HG03521 (cell line): ENCODE measurements around the gene SLC35A4.
"Not testable (repeated sequence)": the region's sequence is repeated elsewhere in the genome, so short reads cannot be mapped to it uniquely, and the experiment has no call there.

Source experiments
- ATAC-seq: cut with Tn5 transposase; IDR thresholded peaks from one replicate; pipeline ENCODE4 v1.9.1; 2021; ENCODE audit warnings: mild to moderate bottlenecking, moderate library complexity; ENCODE audit not compliant: unreplicated experiment

The SLC35A4 gene

GRCh38 chr5:140557965-140558364 is 6.7 kb upstream of the SLC35A4 start:
- ATAC-seq = no peak

- ATAC-seq = no peak
These were observed 6.1 kb upstream of the SLC35A4 start for GRCh38 chr5:140558542-140558941.

- ATAC-seq = no peak
These were observed 4.4 kb upstream of the SLC35A4 start for GRCh38 chr5:140560227-140560626.

DNA sequence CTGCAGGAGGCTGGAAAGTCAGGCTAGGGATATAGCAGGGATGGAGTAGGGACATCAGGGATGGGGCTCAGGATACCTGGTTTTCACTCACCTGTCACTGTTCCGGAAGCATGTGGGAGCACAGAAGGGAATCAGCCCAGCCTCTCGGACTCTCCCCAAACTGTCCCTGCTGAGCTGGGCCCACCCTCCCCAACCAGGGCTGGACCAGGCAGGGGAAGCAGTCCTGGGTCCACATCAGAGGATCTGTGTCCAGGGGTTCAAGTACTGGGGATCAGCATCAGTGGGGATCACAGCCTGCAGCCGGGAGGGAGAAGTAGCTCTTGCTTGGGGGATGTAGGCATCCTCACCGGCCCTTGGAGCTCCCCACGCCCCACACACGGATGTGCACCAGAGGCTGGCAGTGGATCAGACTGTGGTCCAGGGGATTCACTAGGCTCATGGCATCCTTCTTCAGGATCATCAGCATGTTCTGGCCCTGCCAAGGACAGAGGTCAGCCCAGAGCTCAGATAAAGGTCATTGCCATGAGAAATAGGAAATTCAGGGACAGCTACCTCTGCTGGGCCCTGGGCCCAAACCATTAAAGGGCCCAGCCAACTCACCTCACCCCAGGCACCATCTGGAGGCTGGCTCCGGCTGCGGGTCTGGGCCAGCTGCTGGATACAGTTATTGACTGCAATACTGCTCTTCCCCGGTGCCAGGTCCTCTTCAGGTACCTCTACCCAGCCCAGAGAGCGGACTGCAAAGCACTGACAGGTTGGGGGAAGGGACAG is 2.7 kb upstream of the SLC35A4 start:
- no peak for ATAC-seq

- no peak for ATAC-seq
These were observed 1.0 kb upstream of the SLC35A4 start for GRCh38 chr5:140563596-140563995.

- peak; percentile 0 for ATAC-seq
These were observed 574 bp downstream of the SLC35A4 start for GRCh38 chr5:140565024-140565779.

- ATAC-seq = no peak
These were observed 1.1 kb downstream of the SLC35A4 start for GRCh38 chr5:140565780-140566095.

GRCh38 chr5:140566665-140567064 is 2.0 kb downstream of the SLC35A4 start:
- no peak for ATAC-seq

DNA sequence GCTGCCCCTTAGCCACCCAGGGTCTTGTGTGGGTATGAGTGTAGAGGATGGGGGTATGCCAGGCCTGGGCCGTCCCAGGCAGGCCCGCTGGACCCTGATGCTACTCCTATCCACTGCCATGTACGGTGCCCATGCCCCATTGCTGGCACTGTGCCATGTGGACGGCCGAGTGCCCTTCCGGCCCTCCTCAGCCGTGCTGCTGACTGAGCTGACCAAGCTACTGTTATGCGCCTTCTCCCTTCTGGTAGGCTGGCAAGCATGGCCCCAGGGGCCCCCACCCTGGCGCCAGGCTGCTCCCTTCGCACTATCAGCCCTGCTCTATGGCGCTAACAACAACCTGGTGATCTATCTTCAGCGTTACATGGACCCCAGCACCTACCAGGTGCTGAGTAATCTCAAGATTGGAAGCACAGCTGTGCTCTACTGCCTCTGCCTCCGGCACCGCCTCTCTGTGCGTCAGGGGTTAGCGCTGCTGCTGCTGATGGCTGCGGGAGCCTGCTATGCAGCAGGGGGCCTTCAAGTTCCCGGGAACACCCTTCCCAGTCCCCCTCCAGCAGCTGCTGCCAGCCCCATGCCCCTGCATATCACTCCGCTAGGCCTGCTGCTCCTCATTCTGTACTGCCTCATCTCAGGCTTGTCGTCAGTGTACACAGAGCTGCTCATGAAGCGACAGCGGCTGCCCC is 2.6 kb downstream of the SLC35A4 start:
- ATAC-seq = no peak

- no peak for ATAC-seq
These were observed 3.2 kb downstream of the SLC35A4 start for GRCh38 chr5:140567871-140568270.

GRCh38 chr5:140568443-140569063 is 3.9 kb downstream of the SLC35A4 start:
- ATAC-seq = no peak

GRCh38 chr5:140569197-140569596 is 4.6 kb downstream of the SLC35A4 start:
- ATAC-seq = no peak

DNA sequence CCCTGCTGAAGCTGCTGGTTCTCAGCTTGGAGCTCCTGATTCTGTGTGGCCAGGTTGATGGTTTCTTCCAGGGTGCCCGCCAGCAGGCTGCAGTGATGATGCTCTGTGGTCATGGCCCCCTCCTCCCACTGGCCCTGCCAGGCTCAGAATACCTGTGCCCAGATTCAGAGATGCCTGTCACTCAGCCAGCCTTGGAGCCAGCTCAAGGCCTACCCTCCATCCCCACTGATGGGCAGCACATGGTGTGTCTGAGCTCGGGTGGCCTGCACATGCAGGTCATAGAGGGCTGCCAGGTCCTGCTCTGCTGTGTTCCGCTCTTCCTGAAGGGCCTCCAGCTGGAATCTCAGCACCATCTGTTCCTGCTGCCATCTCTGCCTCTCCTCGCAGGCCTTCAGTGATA is 5.4 kb downstream of the SLC35A4 start:
- no peak for ATAC-seq

DNA sequence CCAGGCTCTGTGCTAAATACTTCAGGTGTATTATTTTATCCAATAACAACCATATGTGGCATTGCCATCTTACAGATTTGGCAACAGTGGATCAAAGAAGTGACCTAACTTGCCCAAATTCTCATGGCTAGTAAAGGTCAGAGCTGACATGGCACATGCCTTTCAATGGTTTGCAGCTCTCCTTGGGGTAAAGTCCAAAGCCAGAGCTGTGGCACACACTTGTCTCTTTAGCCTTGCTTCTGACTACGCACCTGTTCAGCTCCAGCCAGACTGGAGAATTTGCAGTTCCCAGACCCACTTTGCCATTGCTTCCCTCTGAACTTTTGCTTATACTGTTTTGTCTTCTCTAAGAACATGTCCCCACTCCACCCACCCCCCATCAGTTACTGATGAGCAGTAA is 5.9 kb downstream of the SLC35A4 start:
- no peak for ATAC-seq

GRCh38 chr5:140571105-140571504 is 6.5 kb downstream of the SLC35A4 start:
- no peak for ATAC-seq

DNA sequence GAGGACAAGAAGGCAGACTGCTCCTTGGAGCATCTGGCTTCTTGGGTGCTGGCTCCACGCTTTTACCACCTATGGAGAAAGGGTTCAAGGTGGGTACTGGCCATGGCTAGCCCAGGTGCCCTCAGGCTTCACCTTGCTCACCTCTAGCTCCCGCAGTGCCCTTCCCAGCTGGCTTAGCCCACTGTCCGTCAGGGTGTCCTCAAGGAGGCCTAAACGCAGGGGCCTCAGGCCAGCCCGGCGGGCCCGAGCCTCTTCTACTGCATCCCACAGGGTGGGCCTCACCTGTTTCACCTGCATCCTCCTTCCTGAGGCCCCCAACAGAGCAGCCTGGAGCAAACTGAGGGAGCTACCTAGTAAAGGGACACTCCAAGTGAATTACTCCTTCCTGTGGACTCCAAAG is 9.1 kb downstream of the SLC35A4 start:
- no peak for ATAC-seq

DNA sequence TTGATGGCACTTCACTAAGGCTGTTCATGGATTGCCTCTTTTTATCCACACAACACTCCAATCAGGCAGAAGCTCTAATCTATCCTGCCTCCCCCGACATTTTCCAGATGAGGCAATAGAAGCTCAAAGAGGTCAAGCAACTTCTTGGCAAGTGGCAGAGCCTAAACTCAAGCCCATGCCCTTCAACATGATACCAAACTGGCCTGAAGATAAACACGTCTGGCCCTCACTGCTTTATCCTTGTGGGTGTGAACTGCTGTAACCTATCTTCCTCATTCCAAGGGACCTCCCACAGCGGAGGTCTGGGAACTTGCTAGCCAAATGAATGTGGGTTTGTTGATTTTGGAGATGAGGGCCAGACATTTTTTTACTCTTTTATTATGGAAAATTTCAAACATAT is 9.5 kb downstream of the SLC35A4 start:
- ATAC-seq = no peak

GRCh38 chr5:140575309-140575708 is 10.7 kb downstream of the SLC35A4 start:
- no peak for ATAC-seq

- ATAC-seq = no peak
These were observed 12.2 kb downstream of the SLC35A4 start for GRCh38 chr5:140576776-140577201.

DNA sequence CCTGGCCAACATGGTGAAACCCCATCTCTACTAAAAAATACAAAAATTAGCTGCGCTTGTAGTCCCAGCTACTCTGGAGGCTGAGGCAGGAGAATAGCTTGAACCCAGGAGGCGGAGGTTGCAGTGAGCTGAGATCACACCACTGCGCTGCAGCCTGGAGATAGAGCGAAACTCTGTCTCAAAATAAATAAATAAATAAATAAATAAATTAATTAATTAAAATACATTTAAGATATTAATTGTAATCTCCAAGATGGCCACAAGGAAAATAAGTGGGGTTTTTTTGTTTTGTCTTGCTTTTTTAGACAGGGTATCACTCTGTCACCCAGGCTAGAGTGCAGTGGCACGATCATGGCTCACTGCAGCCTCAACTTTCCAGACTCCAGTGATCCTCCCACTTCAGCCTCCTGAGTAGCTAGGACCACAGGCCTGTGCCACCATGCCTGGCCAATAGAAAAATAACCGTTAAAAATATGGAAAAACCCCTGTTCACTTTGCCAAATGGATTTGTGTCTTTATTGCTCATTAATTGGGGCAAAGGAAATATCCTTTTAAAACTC is 14.6 kb downstream of the SLC35A4 start:
- not testable (repeated sequence) for ATAC-seq

- no peak for ATAC-seq
These were observed 22.9 kb downstream of the SLC35A4 start for GRCh38 chr5:140587495-140587894.
